NT2/D1 (cell line): ENCODE results near the gene FAM53A.

Experiments used
- DNase-seq: peaks from one replicate; pipeline ENCODE4 v3.0.0-alpha.2; 2011; ENCODE audit warnings: low read depth, low spot score
- H3K27me3 ChIP-seq: 2 replicates; pipeline ENCODE4 v1.6.0; 2011; ENCODE audit warnings: mild to moderate bottlenecking; ENCODE audit not compliant: insufficient read length, insufficient read depth
- H3K36me3 ChIP-seq: 2 replicates; pipeline ENCODE4 v1.6.1; 2011; ENCODE audit warnings: mild to moderate bottlenecking, low read length, mixed read lengths; ENCODE audit not compliant: insufficient read depth, insufficient read length
- H3K4me1 ChIP-seq: 2 replicates; pipeline ENCODE4 v1.5.1; 2011; ENCODE audit not compliant: insufficient read depth, insufficient read length
- H3K4me3 ChIP-seq: 2 replicates; pipeline ENCODE4 v1.5.1; 2011; ENCODE audit warnings: low read depth; ENCODE audit not compliant: insufficient read length
- H3K9ac ChIP-seq: 2 replicates; pipeline ENCODE4 v1.6.0; 2011; ENCODE audit warnings: low read depth; ENCODE audit not compliant: insufficient read length
- H3K9me3 ChIP-seq: 2 replicates; pipeline ENCODE4 v1.5.1; 2011; ENCODE audit warnings: mild to moderate bottlenecking, low read length; ENCODE audit not compliant: insufficient read depth
- SUZ12 ChIP-seq: IDR thresholded peaks from 2 replicates; pipeline ENCODE4 v1.6.1; 2011; ENCODE audit not compliant: insufficient read length, insufficient read depth; ENCODE audit errors: extremely low read depth
- YY1 ChIP-seq: IDR thresholded peaks from 2 replicates; pipeline ENCODE4 v1.6.1; 2011; ENCODE audit not compliant: insufficient read length, insufficient read depth
- ZNF274 ChIP-seq: IDR thresholded peaks from 2 replicates; pipeline ENCODE4 v1.6.1; 2011; ENCODE audit warnings: mild to moderate bottlenecking, low read depth, low read length

The FAM53A gene

DNA sequence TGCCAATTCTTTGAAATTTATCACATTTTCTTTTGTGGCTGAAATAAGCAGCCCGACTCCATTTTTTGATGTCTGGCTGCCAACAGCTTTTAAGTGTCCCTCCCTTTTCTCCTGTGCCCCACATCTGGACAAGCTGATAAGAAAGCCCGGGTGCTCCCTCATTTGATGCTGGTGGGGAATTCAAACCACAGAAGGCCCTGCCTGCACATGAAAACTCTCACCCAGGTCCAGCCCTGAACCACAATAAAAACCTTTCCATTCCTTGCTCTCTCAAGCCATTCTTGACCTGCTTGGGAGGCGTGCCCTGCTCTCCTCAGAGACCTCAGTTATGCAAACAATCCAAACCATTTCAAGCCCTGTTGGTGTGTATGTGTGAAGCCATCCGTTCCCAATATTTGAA, 93.9 kb downstream of the FAM53A start:
- no peak for TF ChIP-seq ZNF274
- no peak for TF ChIP-seq YY1
- no peak for TF ChIP-seq SUZ12
- Histone ChIP-seq H3K9me3 (peaks cover 18% of the 10 kb centered on the region; the same call in 1 of the 2 replicates), H3K36me3 (no peaks in the 10 kb centered on the region), H3K27me3 (no peaks in the 10 kb centered on the region), H3K4me3 (no peak overlapping the region), H3K9ac (no peak overlapping the region), H3K4me1 (peaks cover 3% of the 10 kb centered on the region)
- DNase-seq: no peak
